SH-SY5Y (cell line): ENCODE measurements around the gene EIF4G3.

Experiments
- GATA2 ChIP-seq: IDR thresholded peaks from 2 replicates; pipeline ENCODE4 v1.6.1; 2011; ENCODE audit warnings: mild to moderate bottlenecking, low read depth, low read length
- GATA3 ChIP-seq: IDR thresholded peaks from 2 replicates; pipeline ENCODE4 v1.6.1; 2011; ENCODE audit warnings: low read depth, mild to moderate bottlenecking, low read length, moderate library complexity

- TF ChIP-seq GATA2 (no peak), GATA3 (no peak)
Observed at GRCh38 chr1:21175324-21175669, 1.4 kb downstream of the EIF4G3 start.
